DND-41 (cell line): ENCODE measurements around the gene EPHA8.

ENCODE experiments used
- ATAC-seq: fragments of 200-7000 bp; cut with Tn5 transposase; 3 replicates; pipeline ENCODE4 v1.9.1; 2021; ENCODE audit warnings: low read depth; ENCODE audit not compliant: insufficient read depth
- DNase-seq: peaks from one replicate; pipeline ENCODE4 v3.0.0-alpha.2; 2020
- H2AFZ ChIP-seq: 2 replicates; pipeline ENCODE4 v1.6.0; 2012; ENCODE audit warnings: low read depth, low read length
- H3K27ac ChIP-seq: 2 replicates; pipeline ENCODE4 v1.5.1; 2012; ENCODE audit warnings: low read length, inconsistent platforms
- H3K27me3 ChIP-seq: fragments of 200-600 bp; sonication (generic); 2 replicates; pipeline ENCODE4 v1.6.0; 2012; ENCODE audit warnings: low read length, mild to moderate bottlenecking, inconsistent platforms; ENCODE audit not compliant: insufficient read depth, poor library complexity
- H3K36me3 ChIP-seq: 2 replicates; pipeline ENCODE4 v1.5.1; 2012; ENCODE audit warnings: low read length, inconsistent platforms; ENCODE audit not compliant: insufficient read depth
- H3K4me1 ChIP-seq: 2 replicates; pipeline ENCODE4 v1.5.1; 2012; ENCODE audit warnings: mild to moderate bottlenecking, low read length; ENCODE audit not compliant: insufficient read depth
- H3K4me2 ChIP-seq: 2 replicates; pipeline ENCODE4 v1.6.0; 2012; ENCODE audit warnings: mild to moderate bottlenecking, moderate library complexity, low read length, inconsistent platforms; ENCODE audit not compliant: insufficient read depth
- H3K4me3 ChIP-seq, 2 experiments: fragments of 200-600 bp in 1 of 2; shearing (Covaris generic) in 1 of 2; 2 replicates each; pipeline ENCODE4 v1.5.1; 2012 to 2016; ENCODE audit warnings: inconsistent platforms in 2 of 2, low read length in 2 of 2, mild to moderate bottlenecking in 2 of 2, low read depth in 1 of 2, moderate library complexity in 1 of 2
- H3K79me2 ChIP-seq: 2 replicates; pipeline ENCODE4 v1.6.0; 2012; ENCODE audit warnings: low read length, inconsistent platforms; ENCODE audit not compliant: insufficient read depth
- H3K9ac ChIP-seq: 2 replicates; pipeline ENCODE4 v1.6.0; 2012; ENCODE audit warnings: low read depth, mild to moderate bottlenecking, inconsistent platforms, low read length, moderate library complexity
- H3K9me3 ChIP-seq: 2 replicates; pipeline ENCODE4 v1.5.1; 2012; ENCODE audit warnings: low read length, moderate library complexity, mild to moderate bottlenecking, inconsistent platforms; ENCODE audit not compliant: insufficient read depth, severe bottlenecking
- H4K20me1 ChIP-seq: 2 replicates; pipeline ENCODE4 v1.6.0; 2012; ENCODE audit warnings: low read length; ENCODE audit not compliant: insufficient read depth
- EZH2 ChIP-seq: IDR thresholded peaks from 3 replicates; pipeline ENCODE4 v1.6.1; 2012; ENCODE audit warnings: borderline replicate concordance, low read depth, mild to moderate bottlenecking, moderate library complexity, low read length, inconsistent platforms; ENCODE audit not compliant: severe bottlenecking
- TF ChIP-seq, protein P1 (sequence below): IDR thresholded peaks from 2 replicates; pipeline ENCODE4 v1.5.1; 2012; ENCODE audit warnings: borderline replicate concordance, low read length, moderate library complexity, mild to moderate bottlenecking; ENCODE audit not compliant: poor library complexity, severe bottlenecking; ENCODE audit errors: extremely low read depth

EPHA8 gene

DNA sequence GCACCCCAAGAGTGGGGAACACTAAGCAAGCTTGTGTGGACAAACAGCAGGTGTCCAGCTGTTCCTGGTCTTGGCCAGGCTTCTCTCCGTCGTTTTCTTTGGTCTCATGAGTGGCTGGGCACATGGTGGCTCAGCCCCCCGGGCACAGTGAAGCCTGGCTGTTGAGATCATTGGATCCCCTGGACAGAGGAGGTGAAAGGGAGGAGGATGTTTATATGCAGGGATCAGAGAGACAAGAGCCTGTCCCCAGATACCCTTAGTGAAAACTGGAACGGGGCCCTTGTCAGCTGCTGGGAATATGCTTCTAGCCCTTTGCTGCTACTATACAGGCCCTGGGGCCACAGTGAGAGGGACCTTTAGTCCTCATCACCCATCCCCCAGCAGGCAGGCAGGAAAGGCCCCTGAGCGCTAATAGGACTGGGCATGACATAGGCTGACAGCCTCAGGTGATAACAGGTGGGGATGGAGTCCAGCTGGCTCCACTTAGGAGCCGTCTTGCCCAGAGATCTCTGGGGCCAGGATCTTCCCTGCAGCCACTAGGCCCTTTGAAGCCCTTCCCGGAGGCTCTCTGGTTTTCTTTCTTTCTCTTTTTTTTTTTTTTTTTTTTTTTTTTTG lies 16.4 kb downstream of the EPHA8 start:
- Histone ChIP-seq H3K27ac (no peak overlapping the region), H3K9ac (no peak overlapping the region), H3K4me3 (no peak overlapping the region), H3K9me3 (peaks cover 18% of the 10 kb centered on the region), H3K4me1 (no peaks in the 10 kb centered on the region), H2AFZ (no peak overlapping the region), H3K79me2 (no peaks in the 10 kb centered on the region), H3K36me3 (no peaks in the 10 kb centered on the region), H3K27me3 (no peaks in the 10 kb centered on the region), H3K4me2 (no peak overlapping the region), H4K20me1 (no peaks in the 10 kb centered on the region)
- ATAC-seq (no peak), DNase-seq (no peak)
- no peak for TF ChIP-seq EZH2
- TF ChIP-seq, protein P1, sequence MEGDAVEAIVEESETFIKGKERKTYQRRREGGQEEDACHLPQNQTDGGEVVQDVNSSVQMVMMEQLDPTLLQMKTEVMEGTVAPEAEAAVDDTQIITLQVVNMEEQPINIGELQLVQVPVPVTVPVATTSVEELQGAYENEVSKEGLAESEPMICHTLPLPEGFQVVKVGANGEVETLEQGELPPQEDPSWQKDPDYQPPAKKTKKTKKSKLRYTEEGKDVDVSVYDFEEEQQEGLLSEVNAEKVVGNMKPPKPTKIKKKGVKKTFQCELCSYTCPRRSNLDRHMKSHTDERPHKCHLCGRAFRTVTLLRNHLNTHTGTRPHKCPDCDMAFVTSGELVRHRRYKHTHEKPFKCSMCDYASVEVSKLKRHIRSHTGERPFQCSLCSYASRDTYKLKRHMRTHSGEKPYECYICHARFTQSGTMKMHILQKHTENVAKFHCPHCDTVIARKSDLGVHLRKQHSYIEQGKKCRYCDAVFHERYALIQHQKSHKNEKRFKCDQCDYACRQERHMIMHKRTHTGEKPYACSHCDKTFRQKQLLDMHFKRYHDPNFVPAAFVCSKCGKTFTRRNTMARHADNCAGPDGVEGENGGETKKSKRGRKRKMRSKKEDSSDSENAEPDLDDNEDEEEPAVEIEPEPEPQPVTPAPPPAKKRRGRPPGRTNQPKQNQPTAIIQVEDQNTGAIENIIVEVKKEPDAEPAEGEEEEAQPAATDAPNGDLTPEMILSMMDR: no peak

DNA sequence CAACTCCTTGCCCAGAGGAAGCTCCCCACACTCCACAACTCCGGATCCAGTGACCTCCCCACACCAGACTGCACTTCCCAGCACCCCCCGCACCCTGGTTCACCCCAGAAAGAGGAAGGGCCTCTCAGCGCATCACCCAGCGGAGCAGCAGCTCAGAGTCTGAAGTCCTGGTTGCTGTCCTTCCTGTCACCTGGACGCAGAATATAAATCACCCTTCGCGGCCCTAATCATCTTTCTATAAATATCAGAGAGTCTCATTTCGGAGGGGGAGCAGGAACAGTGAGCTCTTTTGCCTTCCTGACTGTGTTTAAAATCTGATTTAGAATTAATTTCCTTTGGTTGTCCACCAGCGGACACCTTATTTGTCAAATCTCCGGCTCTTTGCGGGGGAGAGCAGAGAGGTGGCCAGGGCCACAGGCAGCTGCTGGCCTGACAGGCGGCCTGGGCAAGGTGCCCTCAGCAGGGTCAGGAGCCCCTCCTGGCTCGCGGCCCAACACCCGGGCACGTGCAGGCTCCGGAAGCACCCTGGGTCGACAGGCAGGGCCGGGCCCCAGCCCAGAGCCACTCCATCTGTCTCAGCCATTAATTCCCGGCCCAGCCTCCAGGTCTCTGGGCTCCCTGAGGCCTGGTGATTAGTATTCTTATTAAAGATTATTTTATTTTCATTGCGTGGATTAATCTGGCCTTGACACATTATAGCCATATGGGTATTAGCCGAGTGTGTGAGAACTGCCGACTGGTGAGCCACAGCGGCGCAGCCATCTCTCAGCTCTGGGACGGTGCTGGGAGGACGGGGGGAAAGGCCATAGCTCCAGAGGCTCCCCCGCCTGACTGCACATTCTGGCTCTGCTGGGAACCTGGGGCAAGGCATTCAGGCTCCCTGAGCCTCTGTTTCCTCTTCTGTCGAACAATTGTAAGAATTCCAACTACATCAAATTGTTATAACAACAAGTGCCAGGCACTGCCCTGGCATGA lies 19.7 kb downstream of the EPHA8 start:
- Histone ChIP-seq H3K9me3 (peaks cover 14% of the 10 kb centered on the region), H3K27me3 (peaks cover 2% of the 10 kb centered on the region), H3K4me3 (no peak overlapping the region), H3K9ac (no peak overlapping the region), H3K4me2 (no peak overlapping the region), H3K27ac (no peak overlapping the region), H4K20me1 (peaks cover 5% of the 10 kb centered on the region; the same call in 1 of the 2 replicates), H3K79me2 (no peaks in the 10 kb centered on the region), H3K4me1 (no peaks in the 10 kb centered on the region), H2AFZ (no peak overlapping the region), H3K36me3 (no peaks in the 10 kb centered on the region)
- DNase-seq (no peak), ATAC-seq (no peak)
- TF ChIP-seq, protein P1: no peak
- no peak for TF ChIP-seq EZH2

DNA sequence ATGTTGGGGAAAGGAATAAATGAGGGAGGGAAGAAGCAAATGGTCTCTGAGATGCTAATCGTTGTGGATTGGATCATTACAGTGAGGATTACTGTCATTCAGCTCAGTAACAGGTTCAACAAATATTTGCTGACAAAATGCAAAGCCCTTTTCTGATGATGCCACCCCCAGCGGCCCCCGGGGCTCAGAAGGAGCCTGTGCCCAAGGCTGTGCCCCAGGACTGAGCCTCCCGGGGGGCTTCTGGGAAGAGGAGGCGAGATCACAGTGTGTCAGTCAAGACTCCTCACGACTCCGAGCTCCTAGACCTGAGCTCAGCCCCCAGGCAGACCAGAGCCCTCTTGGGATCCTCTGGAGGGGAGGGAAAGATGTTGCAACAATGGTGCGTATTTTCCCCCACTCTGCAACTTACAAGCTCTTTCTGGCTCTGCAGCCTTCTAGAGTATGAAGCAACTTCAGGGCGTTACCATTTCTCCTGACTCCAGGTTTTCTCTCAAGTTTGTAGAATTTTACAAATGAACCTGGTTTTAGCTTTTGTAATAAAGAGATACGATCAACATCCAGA lies 20.8 kb downstream of the EPHA8 start:
- no peak overlapping the region for H2AFZ ChIP-seq
- no peaks in the 10 kb centered on the region for H3K36me3 ChIP-seq
- no peak overlapping the region for H3K9ac ChIP-seq
- ATAC-seq (no peak), DNase-seq (no peak)
- peaks cover 2% of the 10 kb centered on the region for H3K27me3 ChIP-seq
- TF ChIP-seq EZH2: no peak
- TF ChIP-seq, protein P1: no peak
- no peak overlapping the region for H3K27ac ChIP-seq
- no peaks in the 10 kb centered on the region for H3K79me2 ChIP-seq
- no peak overlapping the region for H3K4me2 ChIP-seq
- H3K9me3 ChIP-seq: peaks cover 3% of the 10 kb centered on the region
- no peak overlapping the region for H3K4me3 ChIP-seq
- peaks cover 5% of the 10 kb centered on the region; the same call in 1 of the 2 replicates for H4K20me1 ChIP-seq
- no peaks in the 10 kb centered on the region for H3K4me1 ChIP-seq
